Measurements from ENCODE around the gene PARD3B. TPM values are rescaled to one million over a fixed set of nuclear protein-coding genes. Genes with fewer than 3 reads are reported as not detected.

PARD3B gene
- polyA plus RNA-seq, 4 donors, result 35.7 to 40.4 (median 37.9) TPM

DNA sequence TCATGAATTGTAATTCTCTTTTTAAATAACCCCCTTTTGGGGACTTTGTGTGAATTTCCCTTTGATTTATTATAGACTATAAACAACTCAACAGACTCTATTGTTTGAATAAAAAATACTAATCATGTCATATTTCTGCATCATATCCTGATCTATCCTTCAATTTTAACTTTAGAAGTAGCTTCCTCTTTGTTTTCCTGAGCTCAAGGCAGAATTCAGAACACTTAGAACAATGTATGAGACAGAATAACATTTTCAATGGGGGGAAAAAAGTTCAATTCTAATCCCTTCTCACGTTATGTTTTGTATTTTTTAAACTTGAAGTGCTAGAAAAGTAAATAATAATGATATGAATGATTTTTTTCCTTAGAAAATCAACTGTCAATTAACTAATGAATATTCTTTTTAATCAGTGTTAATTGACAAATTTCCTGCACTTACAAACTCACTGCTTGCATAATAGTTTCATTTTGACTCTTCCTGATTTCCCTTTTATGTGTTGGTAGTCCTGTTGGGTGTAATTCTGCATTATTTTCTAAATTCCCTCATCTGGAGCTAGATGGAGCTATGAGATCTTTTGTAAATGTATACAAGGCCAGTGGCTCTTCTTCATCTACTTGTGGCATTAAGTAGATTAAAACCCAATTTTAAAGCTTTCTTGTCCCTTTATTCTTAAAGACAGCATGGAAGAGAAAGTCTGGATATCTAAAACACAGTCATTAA, 326.1 kb downstream of the PARD3B start:
- DNase-seq (ENCODE audit: low read depth in 4 of 4, low spot score in 3 of 4), result peak in 2 of 4 donors; percentile 16 to 44

DNA sequence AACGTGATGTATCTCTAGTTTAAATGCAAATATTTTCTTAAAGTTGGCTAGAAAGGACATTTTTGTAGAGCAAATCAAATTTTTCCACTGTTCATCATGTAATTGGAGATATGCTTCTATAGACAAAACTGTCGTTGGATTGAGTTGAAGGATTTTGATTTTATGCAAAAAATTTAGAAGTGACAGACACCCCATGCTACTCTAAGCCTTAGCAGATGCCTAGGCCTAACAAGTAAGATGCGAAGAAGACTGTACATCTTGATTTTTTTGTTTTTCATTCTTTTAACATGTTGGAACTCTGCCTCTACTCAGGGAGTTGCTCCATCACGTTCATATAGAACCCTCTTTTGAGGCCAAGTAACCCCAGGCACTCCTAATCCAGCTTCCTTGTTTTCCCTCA, 331.0 kb downstream of the PARD3B start:
- DNase-seq (ENCODE audit: low read depth in 4 of 4, low spot score in 3 of 4), result no peak

DNA sequence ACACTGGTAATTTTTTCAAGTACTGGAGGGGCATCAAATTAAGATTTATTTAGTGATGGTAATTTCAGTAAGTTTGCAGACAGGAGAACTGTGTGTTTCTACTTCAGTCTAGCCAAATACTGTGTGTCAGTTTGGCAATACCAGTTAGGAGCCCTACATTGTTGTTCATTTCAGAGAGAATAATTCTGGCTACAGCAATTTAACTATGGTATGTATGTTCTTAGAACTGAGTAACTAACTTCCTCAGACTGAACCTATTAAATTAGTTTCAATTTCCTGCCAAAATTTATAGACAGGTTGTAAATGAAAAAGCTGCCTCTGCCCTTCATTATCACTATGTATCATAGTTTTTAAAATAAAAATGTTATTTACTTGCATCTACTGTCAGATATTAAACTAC, 332.4 kb downstream of the PARD3B start:
- DNase-seq (ENCODE audit: low read depth in 4 of 4, low spot score in 3 of 4), result no peak

DNA sequence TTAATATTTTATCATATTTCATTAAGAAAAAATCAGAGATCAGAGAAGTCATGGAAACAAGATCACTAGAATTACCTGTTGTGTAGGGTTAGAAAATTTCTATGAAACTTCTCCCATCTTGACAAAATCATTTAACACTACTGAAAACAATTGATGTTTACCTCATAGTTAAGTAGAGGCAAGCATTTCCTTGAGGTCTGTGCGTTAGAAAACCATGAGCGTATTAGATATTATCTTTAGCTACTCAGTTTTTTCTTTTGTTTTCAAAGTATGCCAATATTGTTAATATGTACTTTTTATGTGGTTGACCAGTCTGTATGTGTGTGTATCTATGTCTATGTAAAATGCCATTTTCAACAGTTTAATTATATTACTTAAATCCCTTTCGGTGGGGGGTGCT, 335.7 kb downstream of the PARD3B start:
- no peak for DNase-seq (ENCODE audit: low read depth in 4 of 4, low spot score in 3 of 4)

DNA sequence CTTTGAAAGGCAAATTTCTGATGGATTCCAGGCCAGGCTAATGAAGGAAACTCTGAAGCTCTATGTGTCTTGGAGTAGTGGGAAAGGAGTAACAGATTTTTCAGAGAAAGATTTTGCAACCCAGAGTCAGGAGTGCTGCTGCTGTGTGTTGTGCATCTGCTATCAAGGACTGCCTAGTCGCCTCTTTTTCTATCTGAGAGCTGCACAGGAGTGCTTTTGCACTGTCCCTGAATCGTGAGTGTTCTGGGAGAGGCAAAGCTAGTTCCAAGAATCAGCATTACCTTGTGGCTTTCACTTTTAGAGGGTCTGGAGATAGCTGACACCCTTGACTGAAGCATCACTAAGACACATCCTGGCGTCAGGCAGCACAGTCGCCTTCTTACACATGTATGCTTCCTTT, 336.4 kb downstream of the PARD3B start:
- DNase-seq (ENCODE audit: low read depth in 4 of 4, low spot score in 3 of 4), result no peak

DNA sequence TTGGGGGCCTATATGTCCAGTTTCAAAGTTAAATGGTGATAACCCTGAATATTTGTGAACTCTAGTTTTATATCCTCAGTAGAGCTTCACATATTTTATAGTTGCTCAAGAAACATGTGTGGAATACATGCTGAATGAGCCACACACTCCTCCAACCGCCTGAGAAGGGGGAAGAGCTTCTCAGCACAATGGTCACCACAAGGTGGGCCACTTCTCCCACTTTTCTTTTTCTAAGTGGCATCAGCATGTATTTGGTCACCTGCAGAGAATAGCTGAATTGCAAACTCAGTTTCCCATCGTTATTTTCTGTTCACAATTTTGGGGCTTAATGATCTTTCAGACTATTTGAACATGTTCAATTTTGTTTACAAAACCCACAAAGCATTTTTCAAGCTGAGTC, 340.5 kb downstream of the PARD3B start:
- DNase-seq (ENCODE audit: low read depth in 4 of 4, low spot score in 3 of 4), result no peak

DNA sequence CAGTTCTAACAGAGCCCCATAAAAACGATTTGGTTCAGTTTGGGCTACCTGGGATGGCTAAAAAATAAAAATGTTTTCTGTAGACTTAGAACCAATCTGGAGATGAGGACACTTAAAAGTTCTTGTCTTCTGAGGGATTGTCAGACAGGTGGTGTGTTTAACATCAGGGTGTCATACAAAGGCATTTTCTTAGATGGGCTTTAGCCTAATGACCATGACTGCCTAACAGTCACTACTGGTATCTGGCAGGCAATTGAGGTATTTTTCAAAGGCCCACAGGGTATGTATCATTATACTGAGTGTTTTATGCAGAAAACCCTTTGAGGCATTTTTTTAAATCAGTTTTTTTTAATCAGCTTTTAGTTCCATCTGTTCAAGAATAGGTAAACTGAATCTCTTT, 341.4 kb downstream of the PARD3B start:
- no peak for DNase-seq (ENCODE audit: low read depth in 4 of 4, low spot score in 3 of 4)

DNA sequence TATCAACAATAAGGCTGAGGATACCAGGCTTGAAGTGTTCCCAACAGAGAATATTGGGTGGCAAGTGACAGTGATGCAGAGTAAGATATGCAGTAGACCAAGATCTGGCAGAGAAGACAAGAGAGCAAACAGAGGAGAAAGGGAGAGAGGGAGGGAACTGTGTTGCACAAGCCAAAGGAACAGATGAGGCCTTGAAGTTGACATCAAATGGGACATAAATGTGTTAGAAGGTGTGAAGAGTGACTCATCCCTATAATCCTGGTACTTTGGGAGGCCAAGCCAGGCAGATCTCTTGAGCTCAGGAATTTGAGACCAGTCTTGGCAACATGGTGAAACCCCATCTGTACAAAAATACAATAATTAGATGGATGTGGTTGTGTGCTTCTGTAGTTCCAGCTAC, 342.9 kb downstream of the PARD3B start:
- no peak for DNase-seq (ENCODE audit: low read depth in 4 of 4, low spot score in 3 of 4)

DNA sequence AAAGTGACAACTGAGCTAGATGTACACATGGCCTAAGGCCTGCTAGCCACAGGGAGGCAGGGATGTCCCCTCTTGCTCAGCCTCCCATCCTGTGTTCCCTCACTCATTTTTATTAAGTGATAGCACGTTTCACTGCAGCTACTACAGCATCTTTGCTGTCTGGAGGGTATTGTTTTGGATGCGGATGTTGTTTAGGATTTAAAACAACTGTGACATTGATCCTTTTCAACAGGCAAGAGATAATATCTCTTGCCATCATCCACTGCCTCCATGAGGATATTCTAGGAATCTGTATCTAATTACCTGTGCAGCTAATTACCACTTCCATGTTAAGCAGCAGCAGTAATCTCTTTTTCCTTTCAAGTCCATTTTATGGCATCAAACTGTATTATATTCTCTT, 345.4 kb downstream of the PARD3B start:
- no peak for DNase-seq (ENCODE audit: low read depth in 4 of 4, low spot score in 3 of 4)

DNA sequence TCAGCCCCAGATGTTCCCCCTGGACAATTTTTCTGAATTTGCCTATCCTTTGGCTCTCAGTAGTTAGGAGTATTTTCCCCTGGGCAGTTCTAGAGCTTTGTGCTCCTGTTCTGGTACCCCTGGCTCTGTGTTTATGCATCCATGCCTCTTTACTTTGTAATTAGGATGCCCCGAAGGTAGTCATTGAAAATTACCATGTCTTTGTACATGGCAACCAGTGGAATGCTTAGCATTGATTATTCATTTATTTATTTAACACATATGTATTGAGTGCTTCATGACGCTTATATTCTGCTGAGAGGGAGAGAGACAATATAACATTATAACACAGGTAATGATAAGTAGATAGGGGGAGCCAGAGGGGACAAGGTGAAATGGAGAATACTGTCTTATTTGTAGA, 346.5 kb downstream of the PARD3B start:
- DNase-seq (ENCODE audit: low read depth in 4 of 4, low spot score in 3 of 4), result no peak

DNA sequence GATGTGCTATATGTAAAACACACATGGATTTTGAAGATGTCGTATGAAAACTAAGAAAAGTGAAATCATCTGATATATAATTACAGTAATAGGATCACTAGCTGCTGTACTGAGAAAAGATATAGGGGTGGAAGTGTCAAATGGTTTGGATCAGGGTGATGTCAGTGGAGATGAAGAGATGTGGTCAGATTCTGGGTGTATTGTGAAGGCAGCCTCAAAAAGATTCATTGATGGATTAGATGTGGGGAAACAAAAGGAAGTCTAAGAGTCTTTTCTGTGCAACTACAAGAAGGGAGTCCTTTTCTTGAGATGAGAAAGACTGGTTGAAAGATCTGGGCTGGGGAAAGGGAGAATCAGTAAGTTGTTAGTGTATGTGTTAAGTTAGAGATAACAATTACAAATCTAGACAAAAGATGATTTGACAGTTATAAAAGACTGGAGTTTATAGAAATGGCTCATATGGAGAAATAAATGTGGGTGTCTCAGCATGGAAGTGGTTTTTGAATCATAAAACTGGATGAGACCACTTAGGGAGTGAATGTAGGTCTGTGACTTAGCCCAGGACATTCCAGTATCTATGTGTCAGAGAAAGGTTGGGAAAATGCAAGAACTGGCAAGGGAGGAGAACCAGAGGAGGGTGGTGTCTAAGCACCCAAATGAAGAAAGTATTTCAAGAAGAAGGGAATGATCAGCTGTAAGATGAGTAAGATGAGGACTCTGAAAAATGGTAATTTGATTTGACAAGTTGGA, 347.4 kb downstream of the PARD3B start:
- DNase-seq (ENCODE audit: low read depth in 4 of 4, low spot score in 3 of 4), result no peak

DNA sequence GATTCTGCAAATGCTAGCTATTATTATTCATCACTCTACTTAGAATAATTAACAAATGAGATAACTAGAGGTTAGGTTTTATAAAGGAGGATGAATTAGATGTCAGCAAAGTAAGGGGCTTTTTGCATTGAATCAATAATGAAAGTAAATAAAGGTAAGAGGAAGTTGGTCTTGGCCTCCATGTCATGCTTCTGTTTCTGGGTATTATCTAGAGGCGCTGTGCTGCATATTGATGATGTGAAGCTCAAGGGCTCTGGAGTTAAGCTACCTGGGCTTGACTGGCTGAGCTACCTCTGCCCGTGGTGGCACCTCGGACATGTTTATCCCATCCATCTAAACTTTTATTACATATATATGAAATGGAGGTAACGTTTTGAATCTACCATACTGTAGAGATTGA, 350.9 kb downstream of the PARD3B start:
- DNase-seq (ENCODE audit: low read depth in 4 of 4, low spot score in 3 of 4), result no peak

DNA sequence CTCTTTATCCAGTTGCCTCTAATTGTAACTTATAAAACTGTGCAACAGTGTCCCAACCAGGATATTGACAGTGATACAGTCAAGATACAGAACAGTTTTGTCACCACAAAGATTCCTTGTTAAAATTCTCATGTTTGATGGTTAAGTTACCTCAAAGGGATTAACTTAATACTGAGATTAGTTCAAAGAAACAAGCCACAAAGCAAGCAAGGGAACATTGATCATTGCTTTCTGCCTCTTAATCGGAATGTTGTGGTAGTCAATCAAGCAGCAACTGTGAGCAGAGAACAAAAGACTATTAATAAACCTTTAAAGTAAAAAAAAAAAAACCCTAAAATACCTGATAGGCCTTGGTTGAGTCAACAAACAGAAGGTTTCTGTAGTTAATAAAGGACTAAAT, 352.3 kb downstream of the PARD3B start:
- DNase-seq (ENCODE audit: low read depth in 4 of 4, low spot score in 3 of 4), result no peak

DNA sequence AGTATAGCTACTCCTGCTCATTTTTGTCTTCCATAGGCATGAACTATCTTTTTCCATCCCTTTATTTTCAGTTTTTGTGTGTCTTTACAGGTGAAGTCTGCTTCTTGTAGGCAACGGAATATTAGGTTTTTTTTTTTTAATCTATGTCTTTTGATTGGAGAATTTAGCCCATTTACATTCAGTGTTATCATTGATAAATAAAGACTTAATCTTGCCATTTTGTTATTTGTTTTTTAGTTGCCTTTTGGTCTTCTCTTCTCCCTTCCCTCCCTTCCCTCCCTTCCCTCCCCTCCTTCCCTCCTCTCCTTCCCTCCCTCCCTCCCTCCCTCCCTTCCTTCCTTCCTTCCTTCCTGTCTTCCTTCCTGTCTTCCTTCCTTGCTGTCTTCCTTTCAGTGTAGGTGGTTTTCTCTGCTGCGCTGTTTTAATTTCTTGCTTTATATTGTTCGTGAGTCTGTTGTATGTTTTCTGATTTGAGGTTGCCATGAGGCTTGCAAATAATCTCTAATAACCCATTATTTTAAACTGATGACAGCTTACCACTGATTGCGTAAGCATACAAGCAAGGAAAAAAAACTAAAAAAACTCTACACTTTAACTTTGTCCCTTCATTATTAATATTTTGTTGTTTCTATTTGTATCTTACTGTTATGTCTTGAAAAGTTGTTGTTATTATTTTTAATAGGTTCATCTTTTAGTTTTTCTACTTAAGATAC, 353.8 kb downstream of the PARD3B start:
- DNase-seq (ENCODE audit: low read depth in 4 of 4, low spot score in 3 of 4), result no peak

DNA sequence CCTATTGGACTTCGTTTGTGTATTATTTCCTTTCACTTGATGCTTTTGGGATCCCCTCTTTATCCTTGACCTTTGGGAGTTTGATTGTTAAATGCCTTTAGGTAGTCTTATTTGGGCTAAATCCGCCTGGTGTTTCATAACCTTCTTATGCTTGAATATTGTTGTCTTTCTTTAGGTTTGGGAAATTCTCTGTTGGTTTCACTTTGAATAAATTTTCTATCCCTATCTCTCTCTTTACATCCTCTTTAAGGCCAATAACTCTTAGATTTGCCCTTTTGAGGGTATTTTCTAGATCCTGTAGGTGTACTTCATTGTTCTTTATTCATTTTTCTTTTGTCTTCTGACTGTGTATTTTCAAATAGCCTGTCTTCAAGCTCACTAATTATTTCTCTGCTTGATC, 354.7 kb downstream of the PARD3B start:
- DNase-seq (ENCODE audit: low read depth in 4 of 4, low spot score in 3 of 4), result no peak

DNA sequence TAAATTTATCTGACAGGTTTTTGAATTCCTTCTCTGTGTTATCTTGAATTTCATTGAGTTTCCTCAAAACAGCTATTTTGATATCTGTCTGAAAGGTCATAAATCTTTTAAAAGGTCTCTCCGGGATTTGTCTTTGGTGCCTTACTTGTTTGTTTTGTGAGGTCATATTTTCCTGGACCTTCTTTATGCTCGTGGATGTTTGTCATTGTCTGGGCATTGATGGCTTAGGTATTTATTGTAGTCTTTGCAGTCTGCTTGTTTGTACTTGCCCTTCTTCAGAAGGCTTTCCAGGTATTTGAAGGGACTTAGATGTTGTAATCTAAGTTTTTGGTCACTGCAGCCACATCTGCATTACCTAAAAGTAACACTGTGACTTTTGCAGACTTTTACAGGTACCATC, 355.2 kb downstream of the PARD3B start:
- no peak for DNase-seq (ENCODE audit: low read depth in 4 of 4, low spot score in 3 of 4)

DNA sequence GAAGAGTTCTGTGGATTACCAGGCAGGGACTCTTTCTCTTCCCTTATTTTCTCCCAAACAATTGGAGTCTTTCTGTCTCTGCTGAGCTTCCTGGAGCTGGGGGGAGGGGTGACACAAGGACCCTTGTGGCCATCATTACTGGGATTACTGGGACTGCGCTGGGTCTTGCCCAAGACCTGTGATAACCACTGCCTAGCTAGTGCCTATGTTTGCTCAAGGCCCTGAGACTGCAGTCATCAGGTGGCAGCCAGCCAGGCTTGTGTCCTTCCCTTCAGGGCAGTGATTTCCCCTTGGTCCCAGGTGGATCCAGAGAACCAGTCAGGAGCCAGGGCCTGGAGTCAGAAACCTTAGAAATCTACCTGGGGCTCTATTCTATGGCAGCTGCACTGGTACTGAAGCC, 355.6 kb downstream of the PARD3B start:
- no peak for DNase-seq (ENCODE audit: low read depth in 4 of 4, low spot score in 3 of 4)

DNA sequence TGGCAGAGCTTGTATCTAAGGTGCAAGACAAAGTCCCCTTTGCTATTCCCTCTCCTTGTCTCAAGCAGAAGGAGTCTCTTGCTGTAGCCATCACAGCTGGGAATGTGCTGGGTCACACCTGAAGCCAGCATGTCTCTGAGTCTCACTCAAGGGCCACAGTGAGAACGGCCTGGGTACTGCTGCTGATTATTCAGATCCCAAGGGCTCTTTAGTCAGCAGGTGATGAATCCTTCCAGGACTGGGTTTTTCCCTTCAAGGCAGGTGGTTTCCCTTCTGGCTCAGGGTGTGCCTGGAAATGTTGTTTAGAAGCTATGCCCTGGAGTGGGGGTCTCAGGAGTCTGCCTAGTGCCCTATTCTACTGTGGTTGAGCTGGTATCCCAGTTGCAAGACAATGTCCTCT, 356.3 kb downstream of the PARD3B start:
- DNase-seq (ENCODE audit: low read depth in 4 of 4, low spot score in 3 of 4), result no peak

DNA sequence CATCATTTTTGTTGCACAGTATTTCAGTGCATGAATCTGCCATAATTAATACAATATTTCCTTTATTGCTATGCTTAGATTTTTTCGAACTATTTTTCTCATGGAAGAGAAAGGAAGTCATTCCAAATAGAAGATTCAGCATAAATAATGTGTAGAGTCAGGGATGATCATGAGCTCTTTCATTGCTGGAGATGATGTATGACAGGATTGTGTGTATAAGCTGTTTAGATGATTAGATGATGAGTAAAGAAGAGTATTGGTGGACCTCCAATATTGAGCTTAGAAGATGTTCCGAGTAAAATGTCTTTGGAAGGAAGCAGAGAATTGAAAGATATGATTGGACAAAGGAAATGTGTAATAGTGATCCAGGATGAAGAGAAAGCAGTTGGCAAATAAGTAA, 364.5 kb downstream of the PARD3B start:
- no peak for DNase-seq (ENCODE audit: low read depth in 4 of 4, low spot score in 3 of 4)

DNA sequence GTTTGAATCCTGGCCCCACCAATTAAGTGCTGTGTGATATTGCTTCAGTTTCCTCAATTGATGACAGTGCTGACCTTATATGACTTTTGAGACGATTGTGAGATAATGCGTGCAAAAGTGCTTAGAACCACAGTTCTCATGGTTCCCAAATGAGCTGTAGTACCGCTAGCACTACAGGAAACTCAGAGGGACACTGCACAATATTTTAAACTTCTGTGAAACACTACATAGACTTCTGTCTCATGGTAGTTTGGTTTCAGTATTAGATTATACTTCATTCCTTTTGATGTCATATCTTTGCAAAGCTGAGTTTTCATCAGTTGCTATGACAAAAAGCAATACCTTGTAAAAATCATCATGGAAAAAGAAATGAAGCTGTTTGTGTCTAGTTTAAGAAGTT, 368.0 kb downstream of the PARD3B start:
- DNase-seq (ENCODE audit: low read depth in 4 of 4, low spot score in 3 of 4), result no peak

DNA sequence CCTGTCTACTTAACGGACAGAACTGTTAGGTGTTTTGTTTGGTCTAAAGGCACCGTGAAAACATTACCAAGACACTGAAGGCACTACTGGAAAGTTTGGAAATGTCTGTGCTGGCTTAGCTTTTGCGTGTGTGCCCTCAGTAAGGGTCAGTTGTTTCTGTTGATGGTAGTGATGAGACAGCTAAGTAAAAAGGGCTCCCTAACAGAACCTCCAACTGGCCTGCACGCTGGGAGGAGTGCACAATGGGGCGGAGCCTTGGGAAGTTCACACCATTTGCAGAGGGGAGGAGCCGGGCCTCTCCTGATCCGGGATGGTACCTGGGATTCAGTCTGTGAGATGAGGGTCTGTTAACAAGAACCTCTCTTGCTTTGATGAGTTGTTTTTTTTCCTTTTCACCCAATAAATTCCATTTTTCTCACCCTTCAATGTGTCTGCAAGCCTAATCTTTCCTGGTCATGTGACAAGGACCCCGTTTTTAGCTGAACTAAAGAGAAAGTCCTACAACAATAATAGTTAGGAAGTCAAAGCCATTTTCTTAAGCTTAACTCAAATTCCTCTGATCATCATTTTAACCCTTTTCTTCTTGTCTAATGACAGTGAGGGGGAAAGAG, 368.7 kb downstream of the PARD3B start:
- no peak for DNase-seq (ENCODE audit: low read depth in 4 of 4, low spot score in 3 of 4)
